GM23248 (cell line): ENCODE results near the gene ZNHIT6.

Experiments used
- EZH2 ChIP-seq: fragments of 200-600 bp; sonication (generic); IDR thresholded peaks from 2 replicates; pipeline ENCODE4 v1.6.1; 2018; ENCODE audit warnings: antibody characterized with exemption, mild to moderate bottlenecking; ENCODE audit not compliant: insufficient read depth, poor library complexity, severe bottlenecking
- EZH2phosphoT487 ChIP-seq: fragments of 200-600 bp; sonication (generic); IDR thresholded peaks from 2 replicates; pipeline ENCODE4 v1.6.1; 2018; ENCODE audit warnings: antibody characterized with exemption, moderate library complexity, mild to moderate bottlenecking, low read depth; ENCODE audit not compliant: insufficient read depth

- no peak for TF ChIP-seq EZH2
- TF ChIP-seq EZH2phosphoT487: no peak
Measured at GRCh38 chr1:85608851-85609250, 99.4 kb downstream of the ZNHIT6 start.
